ENCODE measurements around the gene TCF7L2.
"Not testable (repeated sequence)": the region's sequence is repeated elsewhere in the genome, so short reads cannot be mapped to it uniquely, and the experiment has no call there.

Gene TCF7L2

GRCh38 chr10:113063043-113063967 lies 113.3 kb downstream of the TCF7L2 start:
- no peak for DNase-seq (ENCODE audit: low read depth in 3 of 3)

GRCh38 chr10:113064039-113064438 lies 114.0 kb downstream of the TCF7L2 start:
- DNase-seq (ENCODE audit: low read depth in 3 of 3): no peak

DNA sequence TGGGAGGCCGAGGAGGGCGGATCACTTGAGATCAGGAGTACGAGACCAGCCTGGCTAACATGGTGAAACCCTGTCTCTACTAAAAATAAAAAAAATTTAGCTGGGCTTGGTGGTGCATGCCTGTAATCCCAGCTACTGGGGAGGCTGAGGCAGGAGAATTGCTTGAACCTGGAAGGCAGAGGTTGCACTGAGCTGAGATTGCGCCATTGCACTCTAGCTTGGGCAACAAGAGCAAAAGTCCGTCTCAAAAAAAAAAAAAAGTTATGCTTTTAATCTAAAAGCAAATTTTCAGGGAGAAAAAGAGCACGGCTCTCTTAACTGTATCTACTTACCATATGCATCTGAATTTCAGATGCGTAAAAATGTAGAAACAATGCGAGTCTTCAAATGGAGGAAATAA lies 116.1 kb downstream of the TCF7L2 start:
- not testable (repeated sequence) for DNase-seq (ENCODE audit: low read depth in 3 of 3)

- no peak for DNase-seq (ENCODE audit: low read depth in 3 of 3)
Measured at GRCh38 chr10:113066561-113067312, 116.7 kb downstream of the TCF7L2 start.

- DNase-seq (ENCODE audit: low read depth in 3 of 3): no peak
Measured at GRCh38 chr10:113067501-113067900, 117.5 kb downstream of the TCF7L2 start.

- no peak for DNase-seq (ENCODE audit: low read depth in 3 of 3)
Measured at GRCh38 chr10:113068178-113068890, 118.3 kb downstream of the TCF7L2 start.

GRCh38 chr10:113069595-113069994 lies 119.5 kb downstream of the TCF7L2 start:
- DNase-seq (ENCODE audit: low read depth in 3 of 3): no peak

- DNase-seq (ENCODE audit: low read depth in 3 of 3): no peak
Measured at GRCh38 chr10:113071446-113071845, 121.4 kb downstream of the TCF7L2 start.

- no peak for DNase-seq (ENCODE audit: low read depth in 3 of 3)
Measured at GRCh38 chr10:113073549-113074189, 123.6 kb downstream of the TCF7L2 start.

DNA sequence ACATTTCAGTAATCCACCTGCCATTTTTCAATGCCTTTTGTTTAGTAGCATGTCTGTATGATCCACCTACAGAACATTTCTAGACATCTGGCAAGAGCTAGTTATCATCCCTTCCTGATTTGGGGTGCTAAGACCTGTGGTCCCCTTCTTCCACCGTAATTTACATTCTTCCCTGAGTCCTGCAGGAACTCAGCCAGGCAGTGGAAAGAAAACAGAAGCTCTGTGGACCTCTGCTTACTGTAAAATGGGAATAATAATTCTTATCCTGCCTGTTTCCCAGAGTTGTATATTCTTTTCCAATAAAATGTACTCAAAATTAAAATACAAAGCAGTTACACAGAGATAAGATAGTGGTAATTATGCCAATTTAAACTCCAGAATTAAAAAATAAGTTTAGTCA lies 126.9 kb downstream of the TCF7L2 start:
- DNase-seq (ENCODE audit: low read depth in 3 of 3): no peak

- DNase-seq (ENCODE audit: low read depth in 3 of 3): no peak
Measured at GRCh38 chr10:113078282-113078907, 128.3 kb downstream of the TCF7L2 start.

DNA sequence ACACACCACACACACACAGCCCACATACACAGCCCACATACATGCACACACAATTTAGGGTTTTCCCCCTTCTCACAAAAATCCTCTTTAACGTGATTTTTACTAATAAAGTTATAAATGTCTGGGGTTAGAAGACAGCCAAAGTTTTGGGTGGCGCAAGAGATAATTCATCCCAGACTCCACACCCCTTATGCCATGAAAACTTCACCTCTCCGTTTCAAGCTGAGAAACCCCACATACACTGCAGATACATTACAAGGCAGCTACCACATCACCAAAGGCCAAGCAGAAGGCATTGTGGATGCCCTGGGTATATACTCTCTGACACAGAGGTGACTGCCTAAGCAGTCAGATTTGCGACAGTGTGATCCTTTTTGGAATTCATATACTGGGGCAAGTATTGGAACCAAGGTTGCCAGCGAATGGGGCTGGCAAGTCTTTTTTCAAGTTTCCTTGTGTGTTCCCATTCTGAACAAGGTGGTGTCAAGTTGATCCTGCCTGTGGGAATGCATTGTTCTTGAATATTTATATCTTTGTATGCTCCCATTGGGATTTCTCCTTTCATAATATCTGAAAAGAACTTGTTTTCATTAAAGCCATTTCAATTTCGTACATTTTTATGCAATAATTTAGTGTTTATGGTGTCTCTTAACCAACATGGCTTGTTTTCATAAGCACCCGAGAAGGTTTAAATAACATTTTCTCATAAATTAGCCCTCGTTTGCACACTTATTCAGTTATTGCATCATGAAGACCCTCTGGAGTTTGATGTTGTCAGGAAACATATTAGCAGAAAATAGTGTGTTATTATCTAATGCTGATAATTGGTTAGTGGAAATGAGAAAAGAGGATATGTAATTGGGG lies 130.2 kb downstream of the TCF7L2 start:
- no peak for DNase-seq (ENCODE audit: low read depth in 3 of 3)

DNA sequence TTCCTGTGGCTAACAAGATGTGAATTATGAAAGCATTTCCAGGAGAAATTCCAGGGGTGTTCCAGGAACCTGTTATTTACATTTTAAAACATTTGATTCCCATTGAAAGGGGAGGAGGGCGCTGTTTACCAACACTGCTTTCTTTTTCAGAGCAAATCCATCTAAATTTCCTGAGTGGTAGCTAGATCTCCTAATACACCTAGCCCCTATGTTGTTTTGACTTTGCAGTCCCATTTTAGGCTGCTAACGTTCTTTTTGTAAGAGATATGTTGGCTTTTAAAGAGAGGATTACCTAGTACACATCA lies 130.8 kb downstream of the TCF7L2 start:
- DNase-seq (ENCODE audit: low read depth in 3 of 3): no peak

- DNase-seq (ENCODE audit: low read depth in 3 of 3): no peak
Measured at GRCh38 chr10:113084031-113084430, 134.0 kb downstream of the TCF7L2 start.

DNA sequence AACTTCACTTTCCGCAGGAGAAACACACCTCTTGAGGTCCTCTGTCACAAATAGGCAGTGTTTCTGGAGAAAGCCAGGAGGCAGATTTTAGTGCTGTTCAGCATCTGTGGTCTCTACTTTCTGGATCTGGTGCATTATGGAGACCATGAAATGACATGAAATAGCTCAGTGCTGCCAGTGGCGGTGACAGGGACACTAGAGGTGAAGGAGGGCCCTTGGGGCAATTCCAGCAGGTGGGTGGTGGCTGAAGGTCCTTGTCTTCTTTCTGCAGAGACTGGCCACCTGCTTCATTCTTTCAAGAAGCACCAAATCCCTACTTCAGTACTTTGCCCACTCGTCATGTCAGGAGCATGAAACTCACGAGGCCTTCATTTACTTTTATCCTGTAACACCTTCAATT lies 135.7 kb downstream of the TCF7L2 start:
- DNase-seq (ENCODE audit: low read depth in 3 of 3): no peak

DNA sequence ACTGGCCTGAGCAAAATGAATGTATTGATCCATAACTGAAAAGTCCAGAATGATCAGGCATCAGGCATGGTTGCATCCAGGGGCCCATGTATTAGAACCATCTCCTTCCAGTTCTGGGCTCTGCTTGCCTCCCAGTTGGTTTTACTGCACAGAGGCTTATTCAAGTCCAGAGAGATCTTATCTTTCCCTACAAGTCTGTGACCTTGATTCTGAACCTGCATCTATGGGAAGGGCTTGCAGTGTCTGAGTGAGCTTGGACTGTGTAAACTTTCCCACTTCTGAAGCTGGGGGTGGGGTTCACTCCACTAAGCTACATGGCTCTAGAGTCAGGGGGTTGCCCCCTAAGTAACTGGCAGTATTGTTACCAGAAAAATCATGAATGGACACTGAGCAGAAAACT lies 136.2 kb downstream of the TCF7L2 start:
- DNase-seq (ENCODE audit: low read depth in 3 of 3): no peak

GRCh38 chr10:113087165-113088029 lies 137.3 kb downstream of the TCF7L2 start:
- no peak for DNase-seq (ENCODE audit: low read depth in 3 of 3)

DNA sequence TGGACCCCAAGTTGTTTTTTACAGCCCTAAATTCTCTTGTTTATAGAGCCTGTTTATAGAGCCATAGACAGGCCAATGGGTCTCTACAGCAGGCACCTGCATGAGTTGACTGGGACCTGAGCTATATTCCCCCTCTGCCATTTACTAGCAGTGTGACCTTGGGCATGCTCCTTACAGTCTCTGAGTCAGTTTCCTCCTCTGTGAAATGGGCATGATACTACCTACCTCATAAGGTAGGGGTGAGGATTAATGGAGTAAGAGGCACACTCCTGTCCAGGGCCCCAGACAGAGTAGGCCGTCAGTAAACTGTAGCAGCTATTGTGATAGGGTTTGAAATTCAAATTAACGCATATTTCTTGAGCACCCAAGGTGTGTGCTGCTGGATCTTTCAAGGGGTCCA lies 138.1 kb downstream of the TCF7L2 start:
- no peak for DNase-seq (ENCODE audit: low read depth in 3 of 3)

DNA sequence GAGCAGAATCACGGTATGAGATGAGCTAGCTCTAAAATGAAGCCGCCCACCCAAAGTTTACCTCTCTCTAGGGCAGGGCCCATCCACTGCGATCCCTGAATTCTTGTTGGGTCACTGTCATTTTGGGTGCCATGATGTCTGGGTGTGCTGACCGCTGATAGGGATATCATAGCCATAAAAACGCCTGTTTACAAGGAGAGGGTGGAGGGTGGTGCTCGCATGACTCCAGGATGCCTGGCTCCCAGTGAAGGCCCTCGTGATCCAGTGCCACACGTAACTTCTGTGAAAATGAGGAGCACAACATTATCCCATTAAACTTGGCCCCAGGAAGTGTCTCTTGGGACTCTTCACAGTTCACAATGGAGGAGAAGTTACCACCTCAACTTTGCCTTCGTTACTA lies 139.5 kb downstream of the TCF7L2 start:
- DNase-seq (ENCODE audit: low read depth in 3 of 3): no peak

- DNase-seq (ENCODE audit: low read depth in 3 of 3): no peak
Measured at GRCh38 chr10:113091920-113092319, 141.9 kb downstream of the TCF7L2 start.
